HCT116 (cell line): ENCODE measurements around the gene WDR44.

ENCODE experiments used
- CEBPB ChIP-seq: IDR thresholded peaks from 2 replicates; pipeline ENCODE4 v1.6.1; 2012; ENCODE audit warnings: low read depth
- POLR2A ChIP-seq: IDR thresholded peaks from 2 replicates; pipeline ENCODE4 v1.7.0; 2011; ENCODE audit warnings: borderline replicate concordance; ENCODE audit not compliant: insufficient read depth, insufficient read length; ENCODE audit errors: extremely low read depth
- SP1 ChIP-seq: IDR thresholded peaks from 2 replicates; pipeline ENCODE4 v1.6.1; 2012; ENCODE audit warnings: low read depth
- TF ChIP-seq, protein P1 (sequence below): IDR thresholded peaks from 2 replicates; pipeline ENCODE4 v1.6.1; 2012; ENCODE audit warnings: low read depth

DNA sequence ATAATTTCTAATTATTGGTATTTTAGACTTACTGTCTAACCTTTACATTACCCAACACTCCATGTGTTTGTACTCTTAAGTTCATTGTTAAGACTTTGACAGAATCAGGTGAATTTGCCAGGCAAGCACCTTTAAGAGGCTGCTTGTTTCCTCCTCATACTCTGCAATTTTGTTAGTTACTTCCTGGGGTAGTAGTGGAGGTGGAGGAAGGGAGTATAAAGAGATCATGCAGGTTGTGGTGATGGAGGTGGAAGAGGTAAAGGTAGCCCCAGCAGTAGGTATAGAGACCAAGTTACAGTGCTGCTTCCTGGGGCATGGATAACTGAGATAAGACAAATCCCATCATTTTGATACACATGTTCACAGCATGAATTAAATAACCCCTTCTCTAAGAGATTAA is 6.7 kb downstream of the WDR44 start:
- TF ChIP-seq, protein P1, sequence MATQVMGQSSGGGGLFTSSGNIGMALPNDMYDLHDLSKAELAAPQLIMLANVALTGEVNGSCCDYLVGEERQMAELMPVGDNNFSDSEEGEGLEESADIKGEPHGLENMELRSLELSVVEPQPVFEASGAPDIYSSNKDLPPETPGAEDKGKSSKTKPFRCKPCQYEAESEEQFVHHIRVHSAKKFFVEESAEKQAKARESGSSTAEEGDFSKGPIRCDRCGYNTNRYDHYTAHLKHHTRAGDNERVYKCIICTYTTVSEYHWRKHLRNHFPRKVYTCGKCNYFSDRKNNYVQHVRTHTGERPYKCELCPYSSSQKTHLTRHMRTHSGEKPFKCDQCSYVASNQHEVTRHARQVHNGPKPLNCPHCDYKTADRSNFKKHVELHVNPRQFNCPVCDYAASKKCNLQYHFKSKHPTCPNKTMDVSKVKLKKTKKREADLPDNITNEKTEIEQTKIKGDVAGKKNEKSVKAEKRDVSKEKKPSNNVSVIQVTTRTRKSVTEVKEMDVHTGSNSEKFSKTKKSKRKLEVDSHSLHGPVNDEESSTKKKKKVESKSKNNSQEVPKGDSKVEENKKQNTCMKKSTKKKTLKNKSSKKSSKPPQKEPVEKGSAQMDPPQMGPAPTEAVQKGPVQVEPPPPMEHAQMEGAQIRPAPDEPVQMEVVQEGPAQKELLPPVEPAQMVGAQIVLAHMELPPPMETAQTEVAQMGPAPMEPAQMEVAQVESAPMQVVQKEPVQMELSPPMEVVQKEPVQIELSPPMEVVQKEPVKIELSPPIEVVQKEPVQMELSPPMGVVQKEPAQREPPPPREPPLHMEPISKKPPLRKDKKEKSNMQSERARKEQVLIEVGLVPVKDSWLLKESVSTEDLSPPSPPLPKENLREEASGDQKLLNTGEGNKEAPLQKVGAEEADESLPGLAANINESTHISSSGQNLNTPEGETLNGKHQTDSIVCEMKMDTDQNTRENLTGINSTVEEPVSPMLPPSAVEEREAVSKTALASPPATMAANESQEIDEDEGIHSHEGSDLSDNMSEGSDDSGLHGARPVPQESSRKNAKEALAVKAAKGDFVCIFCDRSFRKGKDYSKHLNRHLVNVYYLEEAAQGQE, result no peak
- TF ChIP-seq POLR2A (no peak), CEBPB (no peak), SP1 (no peak)
